Measurements from ENCODE around the gene ZNF609. TPM values are rescaled to one million over a fixed set of nuclear protein-coding genes. Genes with fewer than 3 reads are reported as not detected.

ZNF609 gene
- total RNA-seq, 2 experiments from 2014 or later: 34.1 TPM

- POLR2A ChIA-PET: no interaction called here
- CTCF ChIA-PET: no interaction called here
Observed at GRCh38 chr15:64528871-64529270, 68.5 kb downstream of the ZNF609 start.

- ChIA-PET CTCF (no interaction called here), POLR2A (no interaction called here)
Observed at GRCh38 chr15:64530472-64530871, 70.1 kb downstream of the ZNF609 start.

- ChIA-PET CTCF (no interaction called here), POLR2A (no interaction called here)
Observed at GRCh38 chr15:64530918-64531317, 70.5 kb downstream of the ZNF609 start.

- CTCF ChIA-PET: interaction anchor here (0.6 to 0.7 kb wide), 3 partner anchors 22 to 189 kb away, joined by 3 to 5 read pairs (median 3); no protein-coding TSS in a partner anchor
- POLR2A ChIA-PET: no interaction called here
Observed at GRCh38 chr15:64532521-64533315, 72.3 kb downstream of the ZNF609 start.

GRCh38 chr15:64535460-64536243 lies 75.3 kb downstream of the ZNF609 start:
- ChIA-PET POLR2A (no interaction called here), CTCF (no interaction called here)

GRCh38 chr15:64536244-64536836 lies 76.0 kb downstream of the ZNF609 start:
- POLR2A ChIA-PET: interaction anchor here (0.7 kb wide), 2 partner anchors 22 to 142 kb away, joined by 3 to 5 read pairs; no protein-coding TSS in a partner anchor

GRCh38 chr15:64542091-64542490 lies 81.7 kb downstream of the ZNF609 start:
- CTCF ChIA-PET: interaction anchor here (0.8 kb wide), 1 partner anchor 120 kb away, joined by 3 read pairs; no protein-coding TSS in a partner anchor
- POLR2A ChIA-PET: no interaction called here

More at GRCh38 chr15:64536244-64536836, 76.0 kb downstream of the ZNF609 start:
- CTCF ChIA-PET: no interaction called here

- ChIA-PET POLR2A (no interaction called here), CTCF (no interaction called here)
Observed at GRCh38 chr15:64544450-64544849, 84.1 kb downstream of the ZNF609 start.

- POLR2A ChIA-PET: no interaction called here
- CTCF ChIA-PET: no interaction called here
Observed at GRCh38 chr15:64547275-64547674, 86.9 kb downstream of the ZNF609 start.

GRCh38 chr15:64548235-64548634 lies 87.9 kb downstream of the ZNF609 start:
- POLR2A ChIA-PET: no interaction called here
- CTCF ChIA-PET: no interaction called here

GRCh38 chr15:64549860-64550259 lies 89.5 kb downstream of the ZNF609 start:
- POLR2A ChIA-PET: no interaction called here
- CTCF ChIA-PET: no interaction called here

GRCh38 chr15:64552281-64552948 lies 92.0 kb downstream of the ZNF609 start:
- CTCF ChIA-PET: no interaction called here

GRCh38 chr15:64558460-64559179 lies 98.2 kb downstream of the ZNF609 start:
- POLR2A ChIA-PET: interaction anchor here (0.6 to 0.9 kb wide), 2 partner anchors 22 to 46 kb away, joined by 4 to 5 read pairs; no protein-coding TSS in a partner anchor

More at GRCh38 chr15:64552281-64552948, 92.0 kb downstream of the ZNF609 start:
- POLR2A ChIA-PET: no interaction called here

GRCh38 chr15:64559243-64559642 lies 98.9 kb downstream of the ZNF609 start:
- POLR2A ChIA-PET: no interaction called here
- CTCF ChIA-PET: no interaction called here

More at GRCh38 chr15:64558460-64559179, 98.2 kb downstream of the ZNF609 start:
- CTCF ChIA-PET: interaction anchor here (0.6 kb wide), 2 partner anchors 21 to 41 kb away, joined by 3 to 4 read pairs; no protein-coding TSS in a partner anchor

- ChIA-PET POLR2A (no interaction called here), CTCF (no interaction called here)
Observed at GRCh38 chr15:64560501-64560900, 100.1 kb downstream of the ZNF609 start.

- ChIA-PET CTCF (no interaction called here), POLR2A (no interaction called here)
Observed at GRCh38 chr15:64560998-64561397, 100.6 kb downstream of the ZNF609 start.

- CTCF ChIA-PET: no interaction called here
- POLR2A ChIA-PET: no interaction called here
Observed at GRCh38 chr15:64562003-64562640, 101.7 kb downstream of the ZNF609 start.

GRCh38 chr15:64566102-64566501 lies 105.7 kb downstream of the ZNF609 start:
- ChIA-PET POLR2A (no interaction called here), CTCF (no interaction called here)
